Trophoblast cell (in vitro differentiated cells and primary cell): Measurements from ENCODE around the gene DDOST.
"Not testable (repeated sequence)": the region's sequence is repeated elsewhere in the genome, so short reads cannot be mapped to it uniquely, and the experiment has no call there.

Experiments
- DNase-seq, 2 donors: peaks; one replicate each; pipeline ENCODE4 v3.0.0-alpha.2; 2016
- H2AFZ ChIP-seq: 2 replicates; pipeline ENCODE4 v1.6.1; 2013; ENCODE audit warnings: low read length, moderate library complexity, mild to moderate bottlenecking; ENCODE audit not compliant: insufficient read depth, poor library complexity
- H2AK5ac ChIP-seq: 2 replicates; pipeline ENCODE4 v1.6.1; 2013; ENCODE audit warnings: mild to moderate bottlenecking, low read length
- H2BK120ac ChIP-seq: 2 replicates; pipeline ENCODE4 v1.6.1; 2013; ENCODE audit warnings: low read length, mild to moderate bottlenecking, moderate library complexity; ENCODE audit not compliant: insufficient read depth, poor library complexity
- H2BK12ac ChIP-seq: 2 replicates; pipeline ENCODE4 v1.6.1; 2013; ENCODE audit warnings: mild to moderate bottlenecking, low read length, moderate library complexity
- H2BK5ac ChIP-seq: 2 replicates; pipeline ENCODE4 v1.6.1; 2013; ENCODE audit warnings: low read length, low read depth, moderate library complexity, mild to moderate bottlenecking; ENCODE audit not compliant: poor library complexity
- H3K14ac ChIP-seq: 2 replicates; pipeline ENCODE4 v1.6.1; 2013; ENCODE audit warnings: mild to moderate bottlenecking, low read length
- H3K18ac ChIP-seq: 2 replicates; pipeline ENCODE4 v1.6.1; 2013; ENCODE audit warnings: mild to moderate bottlenecking, low read length
- H3K23ac ChIP-seq: 2 replicates; pipeline ENCODE4 v1.6.1; 2013; ENCODE audit warnings: low read length
- H3K27ac ChIP-seq: 2 replicates; pipeline ENCODE4 v1.5.1; 2013; ENCODE audit warnings: low read depth, mild to moderate bottlenecking, inconsistent platforms, low read length, moderate library complexity
- H3K27me3 ChIP-seq: 2 replicates; pipeline ENCODE4 v1.6.1; 2013; ENCODE audit warnings: inconsistent platforms, mild to moderate bottlenecking, low read length, moderate library complexity; ENCODE audit not compliant: insufficient read depth
- H3K36me3 ChIP-seq, 2 experiments: 1 replicate in 1 of 2; 2 replicates in 1 of 2; pipeline ENCODE4 v1.6.1; 2013; ENCODE audit warnings: low read length in 2 of 2, mild to moderate bottlenecking in 2 of 2, moderate library complexity in 1 of 2; ENCODE audit not compliant: insufficient read depth in 2 of 2, control insufficient read depth in 1 of 2
- H3K4ac ChIP-seq: 2 replicates; pipeline ENCODE4 v1.6.1; 2013; ENCODE audit warnings: low read depth, mild to moderate bottlenecking, low read length, moderate library complexity
- H3K4me1 ChIP-seq, 2 experiments: 1 replicate in 1 of 2; 2 replicates in 1 of 2; pipeline ENCODE4 v1.6.1; 2013; ENCODE audit warnings: low read length in 2 of 2, mild to moderate bottlenecking in 2 of 2, moderate library complexity in 1 of 2; ENCODE audit not compliant: insufficient read depth in 2 of 2, control insufficient read depth in 1 of 2
- H3K4me2 ChIP-seq: 2 replicates; pipeline ENCODE4 v1.6.1; 2013; ENCODE audit warnings: inconsistent platforms, mild to moderate bottlenecking, low read length, moderate library complexity
- H3K4me3 ChIP-seq: 2 replicates; pipeline ENCODE4 v1.5.1; 2013; ENCODE audit warnings: mild to moderate bottlenecking, low read depth, low read length, inconsistent platforms
- H3K79me1 ChIP-seq: one replicate; pipeline ENCODE4 v1.6.1; 2013; ENCODE audit warnings: low read length
- H3K79me2 ChIP-seq: 2 replicates; pipeline ENCODE4 v1.6.1; 2013; ENCODE audit warnings: low read length, mild to moderate bottlenecking; ENCODE audit not compliant: control insufficient read depth, insufficient read depth, poor library complexity
- H3K9ac ChIP-seq: 2 replicates; pipeline ENCODE4 v1.6.1; 2013; ENCODE audit warnings: mild to moderate bottlenecking, low read length
- H3K9me3 ChIP-seq: 2 replicates; pipeline ENCODE4 v1.6.1; 2013; ENCODE audit warnings: low read depth, mild to moderate bottlenecking, control low read depth, inconsistent platforms, low read length; ENCODE audit not compliant: insufficient read depth
- H4K12ac ChIP-seq: 2 replicates; pipeline ENCODE4 v1.6.1; 2013; ENCODE audit warnings: low read depth, mild to moderate bottlenecking, low read length, moderate library complexity
- H4K8ac ChIP-seq: 2 replicates; pipeline ENCODE4 v1.6.1; 2013; ENCODE audit warnings: low read depth, mild to moderate bottlenecking, low read length, moderate library complexity
- H4K91ac ChIP-seq: one replicate; pipeline ENCODE4 v1.6.1; 2013; ENCODE audit warnings: low read depth, mild to moderate bottlenecking, low read length, moderate library complexity
- WGBS: extraction: QIAGEN DNeasy Blood & Tissue Kit; methylation state at CpG from one replicate; pipeline ENCODE4 v1.1.7; 2013; ENCODE audit warnings: missing lambda C conversion rate; ENCODE audit not compliant: insufficient read length, insufficient coverage; ENCODE audit errors: extremely low coverage; 5-methylcytosine and 5-hydroxymethylcytosine counted together

DDOST gene

DNA sequence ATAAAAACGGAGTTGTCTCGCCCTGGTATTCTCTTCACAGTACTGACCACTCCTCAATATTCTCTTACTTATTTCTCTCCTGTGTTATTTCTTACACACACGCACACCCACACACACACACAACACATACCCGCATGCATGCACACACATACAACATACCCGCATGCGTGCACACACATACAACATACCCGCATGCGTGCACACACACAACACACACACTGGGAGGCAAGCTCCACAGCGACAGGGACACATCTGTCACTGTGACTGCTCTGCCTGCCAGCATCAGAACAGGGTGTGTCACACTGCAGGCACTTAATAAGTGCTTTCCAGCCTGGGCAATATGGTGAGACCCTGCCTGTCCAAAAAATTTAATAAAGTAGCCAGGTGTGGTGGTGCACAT lies 20.8 kb upstream of the DDOST start:
- Histone ChIP-seq H3K9me3 (no peaks in the 10 kb centered on the region), H4K12ac (no peak overlapping the region), H3K9ac (no peak overlapping the region), H4K91ac (no peak overlapping the region), H3K4me1 (no peaks in the 10 kb centered on the region), H3K79me1 (no peaks in the 10 kb centered on the region), H3K27me3 (no peaks in the 10 kb centered on the region), H2BK120ac (no peak overlapping the region), H3K23ac (no peak overlapping the region), H3K36me3 (no peaks in the 10 kb centered on the region), H2AFZ (no peak overlapping the region), H3K18ac (no peak overlapping the region), H3K4ac (no peak overlapping the region), H3K14ac (no peak overlapping the region), H4K8ac (no peak overlapping the region), H2BK5ac (no peak overlapping the region), H2BK12ac (no peak overlapping the region), H3K27ac (no peak overlapping the region), H2AK5ac (no peak overlapping the region), H3K4me2 (no peak overlapping the region), H3K79me2 (no peaks in the 10 kb centered on the region), H3K4me3 (no peak overlapping the region)
- 100% methylated on average over 2 of the region's 9 CpGs for WGBS
- no peak for DNase-seq

DNA sequence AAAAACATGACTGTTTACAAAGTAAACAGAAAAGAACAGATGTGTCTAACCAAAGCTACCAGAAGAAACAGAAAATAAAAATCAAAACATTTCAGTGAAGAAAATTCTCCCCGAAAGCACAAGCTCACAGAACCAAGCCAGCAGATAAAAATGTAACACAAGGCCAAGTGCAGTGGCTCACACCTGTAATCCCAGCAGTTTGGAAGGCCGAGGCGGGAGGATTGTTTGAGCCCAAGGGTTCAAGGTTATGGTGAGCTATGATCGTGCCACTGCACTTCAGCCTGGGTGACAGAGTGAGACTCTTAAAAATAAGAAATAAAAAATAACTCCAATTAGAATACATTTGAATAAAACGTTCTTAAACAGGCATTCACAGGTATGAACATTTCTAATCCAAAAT lies 19.1 kb upstream of the DDOST start:
- Histone ChIP-seq H3K4ac (no peak overlapping the region), H2BK120ac (no peak overlapping the region), H3K9me3 (no peaks in the 10 kb centered on the region), H3K4me2 (no peak overlapping the region), H2BK12ac (no peak overlapping the region), H2AFZ (no peak overlapping the region), H3K18ac (no peak overlapping the region), H3K27ac (no peak overlapping the region), H3K9ac (no peak overlapping the region), H3K79me2 (no peaks in the 10 kb centered on the region), H3K4me1 (no peaks in the 10 kb centered on the region), H2AK5ac (no peak overlapping the region), H4K12ac (no peak overlapping the region), H4K8ac (no peak overlapping the region), H3K79me1 (no peaks in the 10 kb centered on the region), H4K91ac (no peak overlapping the region), H3K23ac (no peak overlapping the region), H3K36me3 (no peaks in the 10 kb centered on the region), H3K14ac (no peak overlapping the region), H3K27me3 (no peaks in the 10 kb centered on the region), H2BK5ac (no peak overlapping the region), H3K4me3 (no peak overlapping the region)
- no peak for DNase-seq
- WGBS = no CpG with 5 or more reads among the region's 5 CpGs

DNA sequence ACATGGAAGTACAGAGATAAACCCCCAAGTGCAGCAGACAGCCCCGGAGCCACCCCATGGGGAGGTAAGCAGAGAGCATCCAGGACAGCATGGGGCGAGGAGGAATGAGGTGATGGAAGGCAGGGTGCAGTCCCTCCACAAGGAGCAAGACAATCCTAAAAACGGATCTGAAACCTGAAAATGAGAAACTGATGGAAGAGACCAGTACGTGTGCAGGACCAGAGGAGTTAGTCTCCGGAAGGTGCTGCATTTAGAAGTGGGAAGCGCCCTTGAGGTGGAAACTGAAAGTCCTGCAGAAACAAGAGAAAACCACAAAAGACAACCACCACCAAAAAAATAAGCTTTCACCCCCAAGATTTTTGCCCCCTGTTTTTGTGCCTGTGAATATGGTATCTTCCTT lies 17.4 kb upstream of the DDOST start:
- no peaks in the 10 kb centered on the region for H3K27me3 ChIP-seq
- H2BK120ac ChIP-seq = no peak overlapping the region
- no CpG with 5 or more reads among the region's 6 CpGs for WGBS
- H3K4ac ChIP-seq = no peak overlapping the region
- no peaks in the 10 kb centered on the region for H3K79me1 ChIP-seq
- H4K8ac ChIP-seq = no peak overlapping the region
- H3K4me1 ChIP-seq = no peaks in the 10 kb centered on the region
- H3K36me3 ChIP-seq = no peaks in the 10 kb centered on the region
- no peak overlapping the region for H2BK12ac ChIP-seq
- no peak for DNase-seq
- no peak overlapping the region for H3K4me2 ChIP-seq
- H2BK5ac ChIP-seq = no peak overlapping the region
- H2AFZ ChIP-seq = no peak overlapping the region
- no peak overlapping the region for H4K12ac ChIP-seq
- H4K91ac ChIP-seq = no peak overlapping the region
- H3K27ac ChIP-seq = no peak overlapping the region
- H3K79me2 ChIP-seq = no peaks in the 10 kb centered on the region
- H3K18ac ChIP-seq = no peak overlapping the region
- H3K9ac ChIP-seq = peak overlapping the region; percentile 28
- H3K9me3 ChIP-seq = no peaks in the 10 kb centered on the region
- H2AK5ac ChIP-seq = no peak overlapping the region
- no peak overlapping the region for H3K4me3 ChIP-seq
- H3K14ac ChIP-seq = no peak overlapping the region
- H3K23ac ChIP-seq = no peak overlapping the region

DNA sequence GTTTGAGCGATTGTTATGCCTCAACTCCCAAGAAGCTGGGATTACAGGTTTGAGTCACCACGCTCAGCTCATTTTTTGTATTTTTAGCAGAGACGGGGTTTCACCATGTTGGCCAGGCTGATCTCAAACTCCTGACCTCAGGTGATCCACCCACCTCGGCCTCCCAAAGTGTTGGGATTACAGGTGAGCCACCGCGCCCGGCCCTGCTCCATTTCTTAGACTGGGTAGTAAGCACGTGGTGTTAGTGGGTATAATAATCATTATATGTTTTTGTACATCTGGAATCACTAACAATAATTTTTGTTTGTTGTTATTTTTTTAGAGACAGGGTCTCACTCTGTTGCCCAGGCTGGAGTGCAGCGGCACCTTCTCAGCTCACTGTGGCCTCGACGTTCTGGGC lies 12.5 kb upstream of the DDOST start:
- not testable (repeated sequence) for H3K9me3 ChIP-seq, H3K18ac ChIP-seq, H3K27me3 ChIP-seq, H3K79me2 ChIP-seq, H3K4me3 ChIP-seq, H2BK12ac ChIP-seq, H4K12ac ChIP-seq, H4K8ac ChIP-seq, H2AK5ac ChIP-seq, H3K23ac ChIP-seq, H3K4me1 ChIP-seq, H2BK120ac ChIP-seq, H3K79me1 ChIP-seq, DNase-seq, H2BK5ac ChIP-seq, H3K9ac ChIP-seq, H2AFZ ChIP-seq, H3K36me3 ChIP-seq, H3K14ac ChIP-seq, H3K27ac ChIP-seq, H4K91ac ChIP-seq, H3K4ac ChIP-seq, H3K4me2 ChIP-seq
- WGBS = no CpG with 5 or more reads among the region's 11 CpGs
